ENCODE measurements around the gene ITGA5. TPM values are rescaled to one million over a fixed set of nuclear protein-coding genes. Genes with fewer than 3 reads are reported as not detected.
A peak's percentile ranks its signal among the peaks of the same experiment; 100 is the strongest.

Gene ITGA5
- total RNA-seq, 1 experiment from 2014 or later, result 75.8 TPM

- DNase-seq (ENCODE audit: low read depth, low spot score), result no peak
- no peak for TF ChIP-seq SIN3A (IDR thresholded peaks at IDR 0.05; ENCODE audit: borderline replicate concordance, insufficient read depth, low read depth, low read length)
- TF ChIP-seq, protein P1, sequence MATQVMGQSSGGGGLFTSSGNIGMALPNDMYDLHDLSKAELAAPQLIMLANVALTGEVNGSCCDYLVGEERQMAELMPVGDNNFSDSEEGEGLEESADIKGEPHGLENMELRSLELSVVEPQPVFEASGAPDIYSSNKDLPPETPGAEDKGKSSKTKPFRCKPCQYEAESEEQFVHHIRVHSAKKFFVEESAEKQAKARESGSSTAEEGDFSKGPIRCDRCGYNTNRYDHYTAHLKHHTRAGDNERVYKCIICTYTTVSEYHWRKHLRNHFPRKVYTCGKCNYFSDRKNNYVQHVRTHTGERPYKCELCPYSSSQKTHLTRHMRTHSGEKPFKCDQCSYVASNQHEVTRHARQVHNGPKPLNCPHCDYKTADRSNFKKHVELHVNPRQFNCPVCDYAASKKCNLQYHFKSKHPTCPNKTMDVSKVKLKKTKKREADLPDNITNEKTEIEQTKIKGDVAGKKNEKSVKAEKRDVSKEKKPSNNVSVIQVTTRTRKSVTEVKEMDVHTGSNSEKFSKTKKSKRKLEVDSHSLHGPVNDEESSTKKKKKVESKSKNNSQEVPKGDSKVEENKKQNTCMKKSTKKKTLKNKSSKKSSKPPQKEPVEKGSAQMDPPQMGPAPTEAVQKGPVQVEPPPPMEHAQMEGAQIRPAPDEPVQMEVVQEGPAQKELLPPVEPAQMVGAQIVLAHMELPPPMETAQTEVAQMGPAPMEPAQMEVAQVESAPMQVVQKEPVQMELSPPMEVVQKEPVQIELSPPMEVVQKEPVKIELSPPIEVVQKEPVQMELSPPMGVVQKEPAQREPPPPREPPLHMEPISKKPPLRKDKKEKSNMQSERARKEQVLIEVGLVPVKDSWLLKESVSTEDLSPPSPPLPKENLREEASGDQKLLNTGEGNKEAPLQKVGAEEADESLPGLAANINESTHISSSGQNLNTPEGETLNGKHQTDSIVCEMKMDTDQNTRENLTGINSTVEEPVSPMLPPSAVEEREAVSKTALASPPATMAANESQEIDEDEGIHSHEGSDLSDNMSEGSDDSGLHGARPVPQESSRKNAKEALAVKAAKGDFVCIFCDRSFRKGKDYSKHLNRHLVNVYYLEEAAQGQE (IDR thresholded peaks at IDR 0.05; ENCODE audit: insufficient read depth in 1 of 2, low read depth in 2 of 2, low read length in 1 of 2), result no peak
- TF ChIP-seq CTCF (IDR thresholded peaks at IDR 0.05), result no peak
- intact Hi-C loops (cut with micrococcal nuclease; ENCODE audit: unreplicated experiment) (no loop called here), in situ Hi-C loops (cut with HindIII; ENCODE audit: low pct_unique_long_range_greater_than_20kb, low sequenced_read_pairs) (no loop called here)
- H3K9me3 ChIP-seq (ENCODE audit: control insufficient read depth, insufficient read depth, low read depth, low read length), result no peaks in the 10 kb centered on the region
- ChIA-PET POLR2A (no interaction called here), CTCF (interaction anchor here (0.7 to 2.0 kb wide), 4 partner anchors 8 to 83 kb away, joined by 3 to 26 read pairs (median 4); no protein-coding TSS in a partner anchor)
- BruUV-seq (replicated peaks), result no TSS peak
- no peaks in the 10 kb centered on the region; the same call in 1 of the 2 replicates for H3K4me1 ChIP-seq (ENCODE audit: control insufficient read depth, insufficient read depth, low read length)
- no peaks in the 10 kb centered on the region for H3K36me3 ChIP-seq (ENCODE audit: control insufficient read depth, insufficient read depth, low read length)
- ATAC-seq, result no peak
- H3K4me3 ChIP-seq (ENCODE audit: low read depth in 2 of 2, low read length in 2 of 2), result no peak overlapping the region
- H3K27me3 ChIP-seq (ENCODE audit: control insufficient read depth, insufficient read depth, low read length), result no peaks in the 10 kb centered on the region
- H3K27ac ChIP-seq (ENCODE audit: low read length), result no peak overlapping the region
These were observed 47.5 kb downstream of the ITGA5 start for GRCh38 chr12:54371328-54372112.

DNA sequence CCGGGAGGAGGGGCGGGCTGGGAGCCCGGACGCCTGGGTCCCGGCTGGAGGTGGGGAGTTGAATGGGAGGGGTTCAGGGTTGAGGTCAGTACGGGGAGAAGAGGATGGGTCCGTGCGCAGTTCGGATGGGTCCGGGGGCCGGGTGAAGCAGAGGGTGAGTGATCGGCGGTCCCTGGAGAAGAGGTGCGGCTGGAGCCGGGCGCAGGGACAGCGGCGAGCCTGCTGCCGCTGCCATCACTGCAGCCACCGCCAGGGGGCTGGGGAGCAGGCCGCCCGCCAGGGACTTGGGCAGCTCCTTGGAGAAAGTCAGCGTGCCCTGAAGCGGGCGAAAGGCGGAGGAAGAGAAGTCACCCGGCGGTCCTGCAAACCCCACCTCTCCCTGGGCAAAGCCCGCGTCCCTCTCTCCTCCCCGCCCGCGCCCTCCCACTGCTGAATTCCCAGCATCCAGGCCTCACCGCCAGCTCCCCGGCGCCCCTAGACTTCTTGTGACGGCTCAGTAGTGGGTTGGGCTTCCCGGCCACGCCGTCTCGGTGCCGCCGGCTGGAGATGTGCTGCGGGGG, 48.8 kb downstream of the ITGA5 start:
- BruUV-seq (replicated peaks), result no TSS peak
- CTCF ChIA-PET, result interaction anchor here (0.5 to 2.0 kb wide), 12 partner anchors 9 to 363 kb away, joined by 3 to 26 read pairs (median 4); partner anchors contain the start of genes COPZ1 and ZNF385A
- TF ChIP-seq SIN3A (IDR thresholded peaks at IDR 0.05; ENCODE audit: borderline replicate concordance, insufficient read depth, low read depth, low read length) (peak; percentile 61; the same call in 1 of the 2 replicates), CTCF (IDR thresholded peaks at IDR 0.05) (peak; percentile 96), POLR2AphosphoS5 (IDR thresholded peaks at IDR 0.05; ENCODE audit: low read depth, low read length) (peak; percentile 24; the same call in 1 of the 2 replicates), TCF7L2 (IDR thresholded peaks at IDR 0.05; ENCODE audit: low read depth, low read length) (no peak; the same call in 1 of the 2 replicates)
- TF ChIP-seq, protein P1 (IDR thresholded peaks at IDR 0.05; ENCODE audit: insufficient read depth in 1 of 2, low read depth in 2 of 2, low read length in 1 of 2), result peak in 1 of 2 experiments; percentile 38; a peak in 1 of 4 replicates
- intact Hi-C loops (cut with micrococcal nuclease; ENCODE audit: unreplicated experiment), result no loop called here
- Histone ChIP-seq H3K4me1 (ENCODE audit: control insufficient read depth, insufficient read depth, low read length) (no peaks in the 10 kb centered on the region; the same call in 1 of the 2 replicates), H3K4me3 (ENCODE audit: low read depth in 2 of 2, low read length in 2 of 2) (peak overlapping the region; percentile 42 to 75), H3K27ac (ENCODE audit: low read length) (peak overlapping the region; percentile 44; the same call in 1 of the 2 replicates), H3K27me3 (ENCODE audit: control insufficient read depth, insufficient read depth, low read length) (no peaks in the 10 kb centered on the region), H3K36me3 (ENCODE audit: control insufficient read depth, insufficient read depth, low read length) (no peaks in the 10 kb centered on the region), H3K9me3 (ENCODE audit: control insufficient read depth, insufficient read depth, low read depth, low read length) (no peaks in the 10 kb centered on the region)
- DNase-seq (ENCODE audit: low read depth, low spot score) (no peak), ATAC-seq (peak; percentile 88)
- in situ Hi-C loops (cut with HindIII; ENCODE audit: low pct_unique_long_range_greater_than_20kb, low sequenced_read_pairs), result no loop called here
- POLR2A ChIA-PET, result interaction anchor here (0.6 kb wide), 1 partner anchor 67 kb away, joined by 4 read pairs; no protein-coding TSS in a partner anchor

Measured in Panc1 (cell line).